ENCODE data around the gene EIF4G3.

The EIF4G3 gene

DNA sequence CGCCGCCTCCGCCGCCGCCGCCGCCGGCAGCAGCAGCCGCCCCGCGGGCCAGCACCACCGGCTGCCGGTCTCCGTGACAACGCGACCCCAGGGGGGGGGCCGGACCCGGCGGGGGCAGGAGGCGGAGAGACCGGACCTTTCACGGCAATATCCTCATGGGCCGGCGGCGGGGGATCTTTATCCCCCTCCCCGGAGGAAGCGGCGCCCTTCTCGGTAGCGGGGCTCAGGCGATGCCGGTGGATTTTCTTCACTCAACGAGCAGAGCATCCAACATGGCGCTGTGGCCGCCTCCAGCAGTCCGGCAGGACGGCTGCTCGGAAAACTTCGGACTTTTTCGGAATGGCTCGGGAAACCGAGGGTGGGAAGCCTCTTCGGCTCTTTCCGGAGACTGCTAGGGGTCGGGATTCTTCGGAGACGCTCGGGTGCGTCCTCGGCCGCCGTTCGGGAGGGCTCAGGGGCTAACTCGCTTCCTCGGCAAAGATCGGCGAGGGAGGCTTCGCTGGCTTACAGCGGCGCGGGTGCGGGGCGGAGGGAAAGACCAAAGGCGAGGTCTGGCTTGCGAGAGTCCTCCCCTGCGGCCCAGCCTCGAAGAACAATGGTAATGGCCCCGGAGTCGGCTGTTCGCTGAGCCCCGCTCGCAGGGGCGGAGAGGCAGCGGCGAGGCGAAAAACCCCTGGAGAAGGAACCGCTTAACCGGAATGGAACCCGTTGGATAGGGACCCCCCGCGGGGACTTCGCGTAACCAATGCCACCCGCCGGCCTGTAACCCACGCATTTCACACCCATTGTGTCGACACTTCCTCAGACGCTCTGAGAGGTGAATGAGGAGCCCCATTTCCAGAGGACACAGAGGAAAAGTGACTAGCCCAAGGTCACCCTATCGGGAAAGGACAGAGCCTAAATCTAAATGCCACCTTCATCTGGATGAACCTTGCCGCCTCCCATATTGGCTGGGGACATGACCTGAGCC lies at the start of gene EIF4G3:
TSS of gene EIF4G3 (minus strand) at position 312 of the 970 bp plus-strand sequence. CDS start 174,155 bp downstream, outside the sequence.
- peak within 1 kb of the TSS; percentile 93 for H3K4me3 ChIP-seq (ENCODE audit: low read depth, low read length)

DNA sequence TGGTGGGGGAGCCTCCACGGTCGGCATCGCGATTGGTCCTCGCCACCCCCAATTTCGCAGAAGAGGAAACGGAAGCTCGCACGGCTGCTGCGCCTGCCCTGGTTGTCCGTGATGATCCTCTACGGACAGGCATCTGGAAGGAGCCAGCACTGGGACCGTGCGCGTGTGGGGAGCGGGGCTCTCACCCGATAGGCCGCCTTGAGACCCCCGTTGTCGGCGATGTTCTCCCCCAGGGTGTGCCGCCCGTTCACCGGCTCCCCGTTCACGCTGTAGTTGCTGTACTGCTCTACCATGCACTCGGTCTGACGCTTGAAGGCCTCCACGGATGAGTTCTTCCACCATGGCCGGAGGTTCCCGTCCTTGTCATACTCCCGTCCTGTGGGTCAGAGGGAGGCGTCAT lies 48.4 kb upstream of the EIF4G3 start:
- no peak overlapping the region for H3K4me3 ChIP-seq (ENCODE audit: low read depth, low read length)
- TF ChIP-seq CTCF (IDR thresholded peaks at IDR 0.05; ENCODE audit: borderline replicate concordance, insufficient read depth, low read depth, low read length): no peak

More for the DNA sequence above, at the start of gene EIF4G3:
- TF ChIP-seq CTCF (IDR thresholded peaks at IDR 0.05; ENCODE audit: borderline replicate concordance, insufficient read depth, low read depth, low read length): no peak

GRCh38 chr1:21220815-21221214 lies 44.1 kb upstream of the EIF4G3 start:
- H3K4me3 ChIP-seq (ENCODE audit: low read depth, low read length): no peak overlapping the region
- no peak for TF ChIP-seq CTCF (IDR thresholded peaks at IDR 0.05; ENCODE audit: borderline replicate concordance, insufficient read depth, low read depth, low read length)

DNA sequence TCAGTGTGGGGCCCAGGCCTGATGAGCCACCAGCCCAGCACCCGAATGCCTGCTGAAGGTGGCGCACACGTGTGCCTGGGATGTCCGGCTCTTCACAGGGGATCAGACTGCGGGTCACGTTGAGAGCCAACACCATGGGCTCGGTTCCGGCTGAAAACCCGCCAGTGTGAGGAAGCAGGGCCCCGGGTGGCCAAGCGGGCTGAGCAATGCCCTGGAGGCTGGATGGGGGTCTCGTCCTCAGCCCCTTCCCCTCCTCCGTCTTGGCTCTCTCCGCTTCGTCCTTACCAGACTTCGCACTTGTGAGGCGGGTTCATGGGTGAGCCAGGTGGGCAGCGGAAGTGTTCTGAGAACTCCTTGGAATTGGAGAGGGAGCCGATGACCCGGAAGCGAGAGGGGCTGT lies 43.0 kb upstream of the EIF4G3 start:
- H3K4me3 ChIP-seq (ENCODE audit: low read depth, low read length): no peak overlapping the region
- TF ChIP-seq CTCF (IDR thresholded peaks at IDR 0.05; ENCODE audit: borderline replicate concordance, insufficient read depth, low read depth, low read length): no peak

DNA sequence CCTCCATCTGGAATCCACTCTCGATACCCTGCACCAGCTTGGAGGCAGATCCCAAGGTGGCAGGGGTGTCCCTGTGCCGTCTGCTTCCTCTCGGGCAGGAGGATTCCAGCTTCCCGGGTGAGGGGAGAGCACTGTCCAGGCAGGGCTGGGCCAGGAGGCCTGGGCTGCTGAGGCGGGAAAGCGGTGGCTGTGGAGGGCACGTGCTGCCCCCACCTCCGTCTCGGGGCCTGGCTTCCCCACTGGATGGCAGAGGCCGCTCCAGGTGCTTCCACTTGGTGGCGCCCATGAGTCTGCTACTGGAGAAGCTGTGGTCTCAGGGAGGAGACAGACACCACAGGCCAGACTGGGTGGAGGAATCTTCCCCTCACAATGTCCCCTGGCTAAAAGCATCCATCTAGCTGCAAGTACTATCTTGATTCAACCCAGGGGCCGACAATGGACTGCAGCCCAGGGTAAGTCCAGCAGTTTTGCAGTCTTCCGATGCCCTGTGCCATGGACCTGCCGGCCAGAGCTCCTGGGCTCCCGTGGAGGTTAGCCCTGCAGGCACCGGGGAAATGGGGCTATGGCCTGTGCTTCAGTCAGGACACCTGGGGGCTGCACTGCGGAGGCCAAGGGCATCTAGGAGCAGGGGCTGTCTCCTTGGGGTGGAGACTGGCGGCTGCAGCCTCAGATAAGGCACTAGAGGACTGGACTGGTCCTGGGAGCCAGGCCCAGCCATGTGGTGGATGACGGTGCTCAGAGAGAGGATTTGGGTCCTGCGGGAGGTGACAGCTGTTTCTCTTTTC lies 41.3 kb upstream of the EIF4G3 start:
- no peak overlapping the region for H3K4me3 ChIP-seq (ENCODE audit: low read depth, low read length)
- peak; percentile 61; the same call in 1 of the 2 replicates for TF ChIP-seq CTCF (IDR thresholded peaks at IDR 0.05; ENCODE audit: borderline replicate concordance, insufficient read depth, low read depth, low read length)

DNA sequence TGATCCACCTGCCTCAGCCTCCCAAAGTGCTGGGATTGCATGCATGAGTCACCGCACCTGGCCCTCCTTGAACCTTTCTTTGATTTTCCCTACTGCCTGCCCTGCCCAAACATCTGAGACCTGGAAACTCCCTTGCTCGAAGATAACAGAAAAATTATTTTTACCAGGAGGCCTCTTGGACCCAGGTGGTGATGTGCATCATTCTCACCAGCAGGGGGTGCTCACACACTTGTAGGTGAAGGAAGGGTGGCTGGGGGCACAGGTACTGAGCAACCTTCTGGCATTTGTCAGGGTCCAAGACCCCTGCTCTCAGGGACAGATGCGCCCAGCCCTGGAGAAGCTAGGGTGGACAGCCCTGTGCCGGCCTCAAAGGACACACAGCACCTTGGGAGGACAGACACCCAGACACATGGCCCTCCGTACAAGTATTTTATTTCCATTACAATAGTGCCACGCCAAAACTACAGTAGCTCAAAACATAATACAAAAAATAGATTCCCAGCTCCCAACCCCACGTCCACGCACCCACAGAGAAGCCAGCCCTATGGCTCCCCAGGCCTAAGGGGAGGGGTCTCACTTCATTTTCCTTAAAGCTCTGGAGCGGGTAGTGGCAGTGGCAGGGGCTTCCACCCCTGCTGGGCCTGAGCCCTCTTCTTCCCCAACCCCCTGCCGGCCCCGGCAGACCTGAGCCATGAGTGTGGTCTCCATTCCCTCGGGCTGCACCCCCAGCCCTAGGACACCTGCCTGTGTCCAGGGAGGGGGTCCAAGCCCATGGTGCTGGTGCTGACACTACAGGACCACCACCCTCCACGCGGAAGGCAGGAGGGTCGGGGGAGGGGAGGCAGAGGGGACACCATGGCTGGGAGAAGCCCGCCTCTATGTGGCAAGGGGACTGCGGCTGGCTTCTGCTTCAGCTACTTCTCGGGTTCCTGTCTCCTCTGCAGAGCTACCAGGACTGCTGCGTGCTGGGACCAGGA lies 40.4 kb upstream of the EIF4G3 start:
- TF ChIP-seq CTCF (IDR thresholded peaks at IDR 0.05; ENCODE audit: borderline replicate concordance, insufficient read depth, low read depth, low read length): peak; percentile 72

More for the DNA sequence above, 40.4 kb upstream of the EIF4G3 start:
- H3K4me3 ChIP-seq (ENCODE audit: low read depth, low read length): no peak overlapping the region
